Measurements from ENCODE around the gene ACTN1. TPM values are rescaled to one million over a fixed set of nuclear protein-coding genes. Genes with fewer than 3 reads are reported as not detected.

The ACTN1 gene
- total and polyA plus RNA-seq, 2 of the 8 experiments (the other 6 are each of a cell fraction or from before 2014, with no cell fraction given), result 236 to 262 TPM

DNA sequence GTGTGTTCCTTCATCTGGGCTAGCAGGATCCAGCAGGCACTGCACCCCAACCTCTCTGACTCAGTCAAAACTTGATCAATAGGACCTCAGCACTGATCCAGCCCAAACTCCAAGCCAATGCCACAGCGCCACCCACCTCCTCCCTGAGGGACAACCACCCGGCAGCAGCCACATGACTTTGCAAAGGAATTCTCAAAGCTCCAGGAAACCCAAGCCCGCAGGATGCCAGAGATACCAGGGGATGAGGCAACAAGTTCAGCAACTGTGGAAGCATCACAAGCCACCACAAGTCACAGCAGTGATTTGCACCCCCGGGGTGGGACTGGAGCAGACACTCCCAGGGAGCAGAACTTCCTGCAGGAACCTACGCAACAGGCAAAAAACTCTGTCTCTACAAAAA, 37.3 kb downstream of the ACTN1 start (continued):
- peak; percentile 57 to 79 for TF ChIP-seq RAD21 (IDR thresholded peaks at IDR 0.05 in 1 of 2, conservative IDR thresholded peaks at IDR 0.05 in 1 of 2; ENCODE audit: low read depth in 2 of 2, low read length in 2 of 2)

Measured in H1 (cell line).